ENCODE measurements around the gene RASA1. TPM values are rescaled to one million over a fixed set of nuclear protein-coding genes. Genes with fewer than 3 reads are reported as not detected.

RASA1 gene
- total RNA-seq, 1 experiment from 2014 or later: 29.6 TPM

DNA sequence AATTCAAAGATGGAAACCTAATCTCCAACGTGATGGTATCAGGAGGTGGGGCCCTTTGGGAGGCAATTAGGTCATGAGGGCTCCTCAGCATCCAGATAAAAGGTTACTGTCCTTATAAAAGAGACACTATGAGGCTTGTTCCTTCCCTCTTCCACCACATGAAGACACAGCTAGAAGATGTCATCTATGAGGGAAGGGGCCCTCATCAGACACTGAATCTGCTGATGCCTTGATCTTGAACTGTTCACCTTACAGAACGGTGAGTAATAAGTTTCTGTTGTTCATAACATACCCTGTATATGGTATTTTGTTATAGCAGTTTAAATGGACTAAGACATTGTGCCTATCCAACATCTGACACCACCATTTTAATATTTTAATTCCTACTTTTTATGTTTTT, 164.8 kb downstream of the RASA1 start:
- H3K18ac ChIP-seq (ENCODE audit: insufficient read length, low read depth, low read length): no peak overlapping the region
- H4K91ac ChIP-seq (ENCODE audit: insufficient read length, low read depth, low read length): no peak overlapping the region
- H3K27ac ChIP-seq (ENCODE audit: insufficient read length, low read depth, low read length): no peak overlapping the region
- H4K8ac ChIP-seq (replicated peaks; ENCODE audit: insufficient read length, low read depth, low read length): no peak overlapping the region
- H2BK5ac ChIP-seq (ENCODE audit: insufficient read length, low read length): no peak overlapping the region
- DNase-seq: no peak
- H3K56ac ChIP-seq (ENCODE audit: insufficient read length, low read depth, low read length): no peak overlapping the region
- no peaks in the 10 kb centered on the region for H3K79me2 ChIP-seq (ENCODE audit: insufficient read depth, low read length)
- TF ChIP-seq, protein P1, sequence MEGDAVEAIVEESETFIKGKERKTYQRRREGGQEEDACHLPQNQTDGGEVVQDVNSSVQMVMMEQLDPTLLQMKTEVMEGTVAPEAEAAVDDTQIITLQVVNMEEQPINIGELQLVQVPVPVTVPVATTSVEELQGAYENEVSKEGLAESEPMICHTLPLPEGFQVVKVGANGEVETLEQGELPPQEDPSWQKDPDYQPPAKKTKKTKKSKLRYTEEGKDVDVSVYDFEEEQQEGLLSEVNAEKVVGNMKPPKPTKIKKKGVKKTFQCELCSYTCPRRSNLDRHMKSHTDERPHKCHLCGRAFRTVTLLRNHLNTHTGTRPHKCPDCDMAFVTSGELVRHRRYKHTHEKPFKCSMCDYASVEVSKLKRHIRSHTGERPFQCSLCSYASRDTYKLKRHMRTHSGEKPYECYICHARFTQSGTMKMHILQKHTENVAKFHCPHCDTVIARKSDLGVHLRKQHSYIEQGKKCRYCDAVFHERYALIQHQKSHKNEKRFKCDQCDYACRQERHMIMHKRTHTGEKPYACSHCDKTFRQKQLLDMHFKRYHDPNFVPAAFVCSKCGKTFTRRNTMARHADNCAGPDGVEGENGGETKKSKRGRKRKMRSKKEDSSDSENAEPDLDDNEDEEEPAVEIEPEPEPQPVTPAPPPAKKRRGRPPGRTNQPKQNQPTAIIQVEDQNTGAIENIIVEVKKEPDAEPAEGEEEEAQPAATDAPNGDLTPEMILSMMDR (conservative IDR thresholded peaks at IDR 0.05): no peak
- no peaks in the 10 kb centered on the region for H3K23me2 ChIP-seq (ENCODE audit: insufficient read length, low read depth, low read length, poor library complexity, severe bottlenecking)
- H3K4me2 ChIP-seq (ENCODE audit: insufficient read depth, insufficient read length, low read length): no peak overlapping the region
- no peak overlapping the region for H3K14ac ChIP-seq (ENCODE audit: insufficient read depth, low read length)
- no peak overlapping the region for H2BK15ac ChIP-seq (ENCODE audit: low read depth, low read length)
- H2BK120ac ChIP-seq (ENCODE audit: low read depth, low read length, poor library complexity, severe bottlenecking): no peak overlapping the region
- H2AK5ac ChIP-seq (ENCODE audit: insufficient read length, low read length): no peak overlapping the region
- no peaks in the 10 kb centered on the region for H3K27me3 ChIP-seq (ENCODE audit: insufficient read depth, low read length)
- no peak overlapping the region for H3K4ac ChIP-seq (ENCODE audit: low read depth, low read length)
- H3K27ac Mint-ChIP-seq: no peak overlapping the region
- no peak overlapping the region for H3K4me3 Mint-ChIP-seq
- no peak overlapping the region for H2BK20ac ChIP-seq (ENCODE audit: low read depth, low read length, poor library complexity, severe bottlenecking)
- H3K9ac ChIP-seq (ENCODE audit: extremely low read depth, insufficient read length, low read length): no peak overlapping the region
- H2BK12ac ChIP-seq (ENCODE audit: insufficient read length, low read depth, low read length): no peak overlapping the region
- H3K79me1 ChIP-seq (ENCODE audit: insufficient read depth, low read depth, low read length, poor library complexity, severe bottlenecking): no peaks in the 10 kb centered on the region
- H3K23ac ChIP-seq (ENCODE audit: insufficient read length, low read depth, low read length): no peak overlapping the region
- H3K4me1 ChIP-seq (ENCODE audit: insufficient read depth, low read length): no peaks in the 10 kb centered on the region
- H4K20me1 ChIP-seq (ENCODE audit: control insufficient read depth, insufficient read depth, insufficient read length): no peaks in the 10 kb centered on the region
- H4K5ac ChIP-seq (ENCODE audit: insufficient read length, low read depth, low read length): no peak overlapping the region
- no peaks in the 10 kb centered on the region for H3K36me3 Mint-ChIP-seq (ENCODE audit: insufficient read depth in 1 of 3, low read depth in 3 of 3)
- H2AFZ ChIP-seq (ENCODE audit: low read length): no peak overlapping the region
- no peaks in the 10 kb centered on the region for H3K9me3 Mint-ChIP-seq
- no peaks in the 10 kb centered on the region for H3K4me1 Mint-ChIP-seq
- no peaks in the 10 kb centered on the region for H3K9me3 ChIP-seq (ENCODE audit: control insufficient read depth, low read depth, low read length)
- no peak overlapping the region for H3T11ph ChIP-seq (ENCODE audit: low read length)
- no CpG with 5 or more reads among the region's 2 CpGs for WGBS (ENCODE audit: extremely low coverage, insufficient read length, low lambda C conversion rate)
- H3K27me3 Mint-ChIP-seq (ENCODE audit: low read depth): no peaks in the 10 kb centered on the region

Data from H9 (cell line).